Adrenal gland (tissue), 12 donors: ENCODE measurements around the gene OBSL1. TPM values are rescaled to one million over a fixed set of nuclear protein-coding genes. Genes with fewer than 3 reads are reported as not detected.

Source experiments
- DNase-seq, 7 donors: peaks; one replicate each; pipeline ENCODE4 v3.0.0-alpha.2; 2019 to 2020
- H3K27ac ChIP-seq, 5 donors: fragments of 200-600 bp; sonication (generic) in 4 of 5; 1 replicate in 3 of 5; 2 replicates in 2 of 5; pipeline versions ENCODE4 v1.5.1 to v1.8.0; 2016 to 2020; ENCODE audit warnings: mild to moderate bottlenecking in 1 of 5
- H3K27me3 ChIP-seq: fragments of 200-600 bp; 2 replicates; pipeline ENCODE4 v1.8.0; 2021
- H3K36me3 ChIP-seq, 2 donors: fragments of 200-600 bp; replicated peaks in 1 of 2; 1 replicate in 1 of 2; 2 replicates in 1 of 2; pipeline versions ENCODE4 v1.5.1 to v1.8.0; 2018 to 2022
- H3K4me1 ChIP-seq, 2 donors: fragments of 200-600 bp; replicated peaks in 1 of 2; 1 replicate in 1 of 2; 2 replicates in 1 of 2; pipeline versions ENCODE4 v1.5.1 to v1.8.0; 2018 to 2021
- H3K4me3 ChIP-seq, 4 donors: fragments of 200-600 bp; sonication (generic) in 3 of 4; one replicate each; pipeline ENCODE4 v1.5.1; 2016 to 2018
- H3K9me3 ChIP-seq, 3 donors: fragments of 200-600 bp; sonication (generic) in 1 of 3; replicated peaks in 1 of 3; 1 replicate in 2 of 3; 2 replicates in 1 of 3; pipeline versions ENCODE4 v1.5.1 to v1.8.0; 2016 to 2021
- POLR2A ChIP-seq, 2 donors: fragments of 450-650 bp; IDR thresholded peaks; one replicate each; pipeline ENCODE4 v1.6.1; 2017; ENCODE audit warnings: antibody characterized with exemption in 2 of 2, mild to moderate bottlenecking in 2 of 2, moderate library complexity in 1 of 2
- WGBS, 4 donors: extraction: QIAGEN DNeasy Blood & Tissue Kit in 2 of 4; methylation state at CpG; one replicate each; pipeline versions ENCODE4 v1.1.5 to v1.1.7; 2013 to 2017; 5-methylcytosine and 5-hydroxymethylcytosine counted together
- intact Hi-C, 2 donors: fragments of 100-400 bp; cut with DNase I; formaldehyde crosslinking; loops; one replicate each; pipeline versions ENCODE4 v1.14.1 to v1.15.0; 2022 to 2023
- polyA plus RNA-seq, 3 donors: library from polyadenylated mRNA; stranded (reverse); fragments of 200-250 nt in 2 of 3; fragments of 350-450 nt in 1 of 3; fragmentation: Illumina TruSeq in 1 of 3; extraction: RNeasy Lipid Tissue Mini Kit (QIAGEN cat#74804) in 1 of 3; gene quantifications; one replicate each; pipeline ENCODE4 v1.2.3, GENCODE V29; 2013 to 2014
- total RNA-seq, 9 donors: library from RNA; depleted of rRNA in 4 of 9; stranded (reverse); fragments of >200 nt in 4 of 9; fragments of 120-200 nt in 1 of 9; fragmentation: NEBNext Ultra II Directional in 1 of 9; extraction: Animal tissue kit (Norgen Biotek cat#: 25700) in 1 of 9; gene quantifications; one replicate each; pipeline versions ENCODE4 v1.1.0 to v1.2.4, GENCODE V29; 2013 to 2023
- TF ChIP-seq, protein P1 (sequence below), 6 experiments: fragments of 450-650 bp in 4 of 6; fragments of 200-600 bp in 2 of 6; sonication (generic) in 1 of 6; IDR thresholded peaks; 1 replicate in 5 of 6; 2 replicates in 1 of 6; pipeline versions ENCODE4 v1.5.1 to v1.8.0; 2016 to 2021; ENCODE audit warnings: antibody characterized with exemption in 6 of 6, mild to moderate bottlenecking in 2 of 6, moderate library complexity in 1 of 6
- donor health status: healthy with polysubstance abuse.
- donor health status: Bipolar disorder and iron deficiency.
- donor health status: DM: yes; HTN: yes; CAD: no.
- donor health status: DM: no; HTN: no; CAD: no.
- donor health status: DM: no; HTN: no; CAD: no.
- donor health status: DM: yes; HTN: yes; CAD: no.

Gene OBSL1
- total and polyA plus RNA-seq, 12 donors, result 63.9 to 427 (median 181) TPM

GRCh38 chr2:219539926-219540678 lies 31.2 kb downstream of the OBSL1 start:
- intact Hi-C loops, result loop anchor here (2.0 to 5.0 kb wide), 4 partner anchors 78 to 147 kb away; no protein-coding TSS in a partner anchor
- H3K4me1 ChIP-seq, result peaks cover 10 to 24% of the 10 kb centered on the region in 2 donors
- H3K27me3 ChIP-seq, result no peaks in the 10 kb centered on the region
- TF ChIP-seq POLR2A (IDR thresholded peaks at IDR 0.05), result no peak
- TF ChIP-seq, protein P1, sequence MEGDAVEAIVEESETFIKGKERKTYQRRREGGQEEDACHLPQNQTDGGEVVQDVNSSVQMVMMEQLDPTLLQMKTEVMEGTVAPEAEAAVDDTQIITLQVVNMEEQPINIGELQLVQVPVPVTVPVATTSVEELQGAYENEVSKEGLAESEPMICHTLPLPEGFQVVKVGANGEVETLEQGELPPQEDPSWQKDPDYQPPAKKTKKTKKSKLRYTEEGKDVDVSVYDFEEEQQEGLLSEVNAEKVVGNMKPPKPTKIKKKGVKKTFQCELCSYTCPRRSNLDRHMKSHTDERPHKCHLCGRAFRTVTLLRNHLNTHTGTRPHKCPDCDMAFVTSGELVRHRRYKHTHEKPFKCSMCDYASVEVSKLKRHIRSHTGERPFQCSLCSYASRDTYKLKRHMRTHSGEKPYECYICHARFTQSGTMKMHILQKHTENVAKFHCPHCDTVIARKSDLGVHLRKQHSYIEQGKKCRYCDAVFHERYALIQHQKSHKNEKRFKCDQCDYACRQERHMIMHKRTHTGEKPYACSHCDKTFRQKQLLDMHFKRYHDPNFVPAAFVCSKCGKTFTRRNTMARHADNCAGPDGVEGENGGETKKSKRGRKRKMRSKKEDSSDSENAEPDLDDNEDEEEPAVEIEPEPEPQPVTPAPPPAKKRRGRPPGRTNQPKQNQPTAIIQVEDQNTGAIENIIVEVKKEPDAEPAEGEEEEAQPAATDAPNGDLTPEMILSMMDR (IDR thresholded peaks at IDR 0.05), result no peak
- H3K36me3 ChIP-seq, result peaks cover 0 to 25% of the 10 kb centered on the region in 2 donors
- no peak for DNase-seq
- H3K9me3 ChIP-seq, result no peaks in the 10 kb centered on the region
- WGBS, 4 donors, result 85 to 100% (median 94%) methylated on average over 1 to 46 of the region's 46 CpGs
- no peak overlapping the region for H3K27ac ChIP-seq
- H3K4me3 ChIP-seq, result no peak overlapping the region

DNA sequence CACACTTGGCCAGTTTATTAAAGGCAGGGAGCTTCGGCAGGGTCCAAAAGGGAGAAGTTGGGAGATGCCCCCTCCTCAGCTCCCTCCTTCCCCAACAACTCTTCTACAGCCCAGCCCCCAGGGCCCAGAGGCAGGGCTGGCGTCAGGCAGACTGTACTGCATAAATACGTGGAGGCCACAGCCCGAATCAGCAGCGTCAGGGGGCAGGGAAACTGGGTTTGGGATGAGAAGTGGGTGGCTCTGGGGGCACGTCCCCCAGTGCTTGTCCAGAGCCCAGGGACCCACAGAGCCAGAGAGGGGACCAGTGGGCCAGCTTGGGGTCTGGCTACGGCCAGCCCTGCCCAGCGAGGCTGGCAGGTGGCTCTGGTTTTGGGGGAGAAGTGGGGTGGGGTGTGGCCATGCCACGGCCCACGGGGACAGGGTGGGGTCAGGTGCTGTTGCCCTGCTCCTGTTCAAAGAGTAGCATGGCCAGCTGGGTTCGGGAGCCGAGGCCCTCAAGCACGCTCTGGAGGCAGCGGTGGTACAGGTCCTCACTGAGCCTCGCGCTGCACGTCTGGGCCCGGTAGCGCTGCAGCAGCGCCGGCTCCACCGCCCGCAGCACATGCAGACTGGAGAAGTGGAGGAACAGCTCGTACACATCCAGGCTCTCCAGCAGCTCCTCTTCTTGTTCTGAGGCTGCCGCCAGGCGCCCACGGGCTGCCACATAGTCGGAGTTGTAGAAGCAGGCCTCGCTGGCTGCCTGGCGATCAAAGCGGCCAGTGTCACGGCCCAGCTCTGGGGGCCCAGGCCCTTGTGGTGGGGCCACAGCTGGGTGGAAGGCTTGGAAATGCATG lies 32.2 kb downstream of the OBSL1 start:
- Histone ChIP-seq H3K4me3 (no peak overlapping the region), H3K27ac (no peak overlapping the region), H3K9me3 (no peaks in the 10 kb centered on the region), H3K27me3 (no peaks in the 10 kb centered on the region), H3K4me1 (peaks cover 10 to 20% of the 10 kb centered on the region in 2 donors), H3K36me3 (peaks cover 0 to 25% of the 10 kb centered on the region in 2 donors)
- 86 to 97% (median 89%) methylated on average over 16 to 32 of the region's 32 CpGs for WGBS, 4 donors
- no peak for DNase-seq
- intact Hi-C loops, result loop anchor here in 1 of 2 donors (5.0 kb wide), 1 partner anchor 77 kb away; no protein-coding TSS in a partner anchor
- no peak for TF ChIP-seq POLR2A (IDR thresholded peaks at IDR 0.05)
- TF ChIP-seq, protein P1 (IDR thresholded peaks at IDR 0.05), result no peak

DNA sequence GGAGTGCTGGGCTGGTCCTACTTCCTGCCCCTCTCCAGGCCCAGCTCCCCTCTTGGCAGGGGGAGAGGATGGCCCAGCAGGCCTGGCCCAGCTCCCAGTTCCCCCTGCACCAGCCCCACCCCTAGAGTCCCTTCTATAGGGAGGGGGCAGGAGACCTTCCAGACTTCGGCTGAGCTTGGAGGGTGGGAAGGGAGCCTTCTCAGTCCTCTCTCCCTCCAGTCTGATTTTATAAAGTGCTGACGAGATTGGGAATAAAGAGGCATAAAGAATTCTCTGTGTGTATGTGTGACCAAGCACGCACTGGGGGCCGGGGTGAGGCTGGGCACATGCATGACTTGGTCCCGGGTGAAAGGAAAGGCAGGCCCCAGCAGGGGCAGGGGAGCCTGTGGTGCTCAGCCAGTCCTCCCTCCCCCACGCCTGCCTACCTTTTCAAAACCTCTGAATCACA lies 32.8 kb downstream of the OBSL1 start:
- WGBS, 4 donors, result 59 to 79% (median 73%) methylated on average over 5 to 6 of the region's 6 CpGs
- intact Hi-C loops, result loop anchor here in 1 of 2 donors (5.0 kb wide), 1 partner anchor 76 kb away; no protein-coding TSS in a partner anchor
- DNase-seq, result no peak

More for the DNA sequence above, 32.8 kb downstream of the OBSL1 start:
- Histone ChIP-seq H3K27me3 (no peaks in the 10 kb centered on the region), H3K9me3 (no peaks in the 10 kb centered on the region), H3K4me1 (peaks cover 10 to 17% of the 10 kb centered on the region in 2 donors), H3K4me3 (no peak overlapping the region), H3K27ac (no peak overlapping the region), H3K36me3 (peaks cover 0 to 25% of the 10 kb centered on the region in 2 donors)
- TF ChIP-seq, protein P1 (IDR thresholded peaks at IDR 0.05), result no peak
- no peak for TF ChIP-seq POLR2A (IDR thresholded peaks at IDR 0.05)
